ENCODE data around the gene SCAF4. TPM values are rescaled to one million over a fixed set of nuclear protein-coding genes. Genes with fewer than 3 reads are reported as not detected.

The SCAF4 gene
- total RNA-seq, 1 experiment from 2014 or later: 41.9 TPM

DNA sequence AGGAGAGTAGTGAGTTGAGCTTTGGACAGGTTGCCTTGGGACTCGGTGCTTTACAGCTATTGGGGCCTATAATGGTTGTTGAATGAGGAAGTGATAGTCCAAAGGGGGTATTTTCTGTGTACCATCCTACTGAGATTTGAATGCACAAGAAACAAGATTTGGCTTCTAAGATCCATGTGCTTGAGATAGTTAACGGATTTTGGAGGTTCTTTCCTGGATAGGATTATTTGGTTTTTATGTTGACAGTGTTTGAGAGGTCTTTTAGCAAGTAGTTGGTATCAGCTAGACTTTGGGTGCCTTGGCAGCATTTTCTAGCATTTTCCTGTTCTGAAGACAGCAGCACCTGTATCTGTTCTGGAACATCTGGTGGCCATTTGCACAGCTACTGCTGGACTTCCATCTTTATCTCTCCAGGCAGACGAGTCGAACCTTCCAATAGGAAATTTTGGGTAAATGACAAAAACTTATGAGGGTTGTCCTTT is 3.6 kb upstream of the SCAF4 start:
- Mint-ChIP-seq H3K27ac (ENCODE audit: low read depth, unreplicated experiment) (no peak overlapping the region), H3K4me1 (ENCODE audit: insufficient read depth, unreplicated experiment) (no peaks in the 10 kb centered on the region), H3K4me3 (ENCODE audit: unreplicated experiment) (no peak overlapping the region), H3K36me3 (ENCODE audit: insufficient read depth, unreplicated experiment) (no peaks in the 10 kb centered on the region), H3K27me3 (ENCODE audit: insufficient read depth, unreplicated experiment) (no peaks in the 10 kb centered on the region), H3K9me3 (ENCODE audit: unreplicated experiment) (no peaks in the 10 kb centered on the region)
- ChIA-PET CTCF (interaction anchor here (1.0 kb wide), 1 partner anchor 13 kb away, joined by 3 read pairs; no protein-coding TSS in a partner anchor), POLR2A (interaction anchor here (1.3 kb wide), 1 partner anchor 9 kb away, joined by 3 read pairs; no protein-coding TSS in a partner anchor)
- BruUV-seq (replicated peaks): no TSS peak
- TF ChIP-seq, protein P1, sequence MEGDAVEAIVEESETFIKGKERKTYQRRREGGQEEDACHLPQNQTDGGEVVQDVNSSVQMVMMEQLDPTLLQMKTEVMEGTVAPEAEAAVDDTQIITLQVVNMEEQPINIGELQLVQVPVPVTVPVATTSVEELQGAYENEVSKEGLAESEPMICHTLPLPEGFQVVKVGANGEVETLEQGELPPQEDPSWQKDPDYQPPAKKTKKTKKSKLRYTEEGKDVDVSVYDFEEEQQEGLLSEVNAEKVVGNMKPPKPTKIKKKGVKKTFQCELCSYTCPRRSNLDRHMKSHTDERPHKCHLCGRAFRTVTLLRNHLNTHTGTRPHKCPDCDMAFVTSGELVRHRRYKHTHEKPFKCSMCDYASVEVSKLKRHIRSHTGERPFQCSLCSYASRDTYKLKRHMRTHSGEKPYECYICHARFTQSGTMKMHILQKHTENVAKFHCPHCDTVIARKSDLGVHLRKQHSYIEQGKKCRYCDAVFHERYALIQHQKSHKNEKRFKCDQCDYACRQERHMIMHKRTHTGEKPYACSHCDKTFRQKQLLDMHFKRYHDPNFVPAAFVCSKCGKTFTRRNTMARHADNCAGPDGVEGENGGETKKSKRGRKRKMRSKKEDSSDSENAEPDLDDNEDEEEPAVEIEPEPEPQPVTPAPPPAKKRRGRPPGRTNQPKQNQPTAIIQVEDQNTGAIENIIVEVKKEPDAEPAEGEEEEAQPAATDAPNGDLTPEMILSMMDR (IDR thresholded peaks at IDR 0.05; ENCODE audit: unreplicated experiment): no peak
- no peak for DNase-seq (ENCODE audit: unreplicated experiment)
- intact Hi-C loops (cut with micrococcal nuclease): no loop called here

DNA sequence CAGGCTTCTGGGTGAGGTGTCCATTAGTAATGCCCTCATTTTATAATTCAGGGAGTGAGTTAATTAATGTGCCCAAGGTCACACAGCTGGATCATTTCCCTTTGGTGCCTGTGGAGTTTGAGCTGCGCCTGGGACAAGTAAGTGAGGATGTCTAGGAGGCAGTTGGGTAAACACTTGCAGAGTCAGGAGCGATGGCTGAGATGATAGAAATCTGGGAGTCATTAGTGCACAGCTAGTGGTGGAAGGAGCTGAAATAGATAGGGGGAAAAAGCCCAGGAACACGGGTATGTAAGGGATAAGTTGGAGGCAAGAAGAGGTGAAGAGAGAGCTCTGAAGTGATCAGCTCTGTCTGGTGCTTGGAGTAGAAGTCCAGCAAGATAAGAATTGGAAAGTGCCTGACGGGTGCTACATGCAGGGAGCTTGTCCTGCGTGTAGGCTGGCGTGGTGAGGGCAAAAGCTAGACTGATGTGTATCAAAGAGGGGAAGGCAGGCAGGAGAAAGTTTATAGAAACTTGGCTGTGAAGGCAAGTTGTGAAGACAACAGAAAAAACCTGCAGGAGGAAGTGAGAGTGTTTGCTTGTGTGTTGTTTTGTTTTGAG is 1.7 kb upstream of the SCAF4 start:
- CTCF ChIA-PET: interaction anchor here (0.6 to 0.9 kb wide), 3 partner anchors 11 to 652 kb away, joined by 3 to 4 read pairs (median 3); no protein-coding TSS in a partner anchor
- Mint-ChIP-seq H3K4me1 (ENCODE audit: insufficient read depth, unreplicated experiment) (no peaks in the 10 kb centered on the region), H3K27me3 (ENCODE audit: insufficient read depth, unreplicated experiment) (no peaks in the 10 kb centered on the region), H3K36me3 (ENCODE audit: insufficient read depth, unreplicated experiment) (no peaks in the 10 kb centered on the region), H3K4me3 (ENCODE audit: unreplicated experiment) (no peak overlapping the region), H3K9me3 (ENCODE audit: unreplicated experiment) (no peaks in the 10 kb centered on the region), H3K27ac (ENCODE audit: low read depth, unreplicated experiment) (no peak overlapping the region)
- no TSS peak for BruUV-seq (replicated peaks)
- intact Hi-C loops (cut with micrococcal nuclease): loop anchor here (5.0 kb wide), 1 partner anchor 76 kb away; the partner anchor contains the start of gene SOD1
- DNase-seq (ENCODE audit: unreplicated experiment): no peak
- TF ChIP-seq, protein P1 (IDR thresholded peaks at IDR 0.05; ENCODE audit: unreplicated experiment): no peak
- POLR2A ChIA-PET: interaction anchor here (0.7 to 1.2 kb wide), 5 partner anchors 47 to 993 kb away, joined by 3 read pairs; no protein-coding TSS in a partner anchor

DNA sequence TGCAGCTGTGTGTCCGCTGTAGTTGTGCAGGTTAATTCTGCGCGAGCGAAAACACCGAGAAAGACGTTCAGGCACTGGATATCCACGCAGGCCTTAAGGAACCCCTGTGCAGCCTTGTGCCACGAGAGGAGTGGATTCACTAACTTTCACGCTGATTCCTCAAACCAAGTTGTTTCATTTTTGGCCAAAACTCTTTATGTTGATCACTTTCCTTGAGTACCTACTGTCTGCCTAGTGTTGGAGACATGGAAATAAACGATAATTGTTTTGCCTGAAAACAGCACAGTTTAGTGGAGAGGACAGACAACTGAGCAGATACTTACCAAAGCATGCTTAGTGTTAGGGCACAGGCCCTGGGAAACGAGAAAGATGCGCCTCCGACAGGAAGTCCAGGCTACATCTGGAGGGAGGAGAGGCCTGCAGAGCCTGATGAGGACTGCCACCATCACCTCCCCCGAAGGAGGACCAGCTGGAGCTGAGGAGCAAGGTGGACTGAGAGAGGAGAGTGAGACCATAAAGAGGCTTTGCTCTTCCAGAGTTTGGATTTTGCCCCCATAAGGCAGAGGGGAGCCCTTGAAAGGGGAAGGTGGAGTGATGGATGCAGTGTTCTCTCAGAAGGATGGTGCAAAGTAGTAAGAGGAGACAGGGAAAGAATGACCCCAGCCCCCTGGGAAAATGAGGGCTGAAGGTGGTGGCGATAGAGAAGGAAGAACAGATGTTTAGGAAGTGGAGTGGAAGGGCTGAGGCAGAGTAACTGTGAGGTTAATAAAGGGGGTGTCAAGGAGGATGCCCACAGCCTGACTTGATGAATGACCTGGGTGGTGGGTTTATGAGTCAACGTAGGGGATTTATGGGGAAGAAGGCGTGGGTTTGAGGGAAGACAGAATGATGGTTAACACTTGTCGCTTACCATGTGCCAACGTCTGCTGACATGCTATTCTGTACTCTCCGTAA is 956 bp upstream of the SCAF4 start:
- TF ChIP-seq, protein P1 (IDR thresholded peaks at IDR 0.05; ENCODE audit: unreplicated experiment): no peak
- BruUV-seq (replicated peaks): no TSS peak
- no peak overlapping the region for H3K4me3 Mint-ChIP-seq (ENCODE audit: unreplicated experiment)
- no peaks in the 10 kb centered on the region for H3K9me3 Mint-ChIP-seq (ENCODE audit: unreplicated experiment)
- intact Hi-C loops (cut with micrococcal nuclease): loop anchor here (5.0 kb wide), 1 partner anchor 76 kb away; the partner anchor contains the start of gene SOD1
- H3K4me1 Mint-ChIP-seq (ENCODE audit: insufficient read depth, unreplicated experiment): no peaks in the 10 kb centered on the region
- no peaks in the 10 kb centered on the region for H3K36me3 Mint-ChIP-seq (ENCODE audit: insufficient read depth, unreplicated experiment)
- ChIA-PET CTCF (interaction anchor here (0.7 kb wide), 1 partner anchor 12 kb away, joined by 3 read pairs; no protein-coding TSS in a partner anchor), POLR2A (interaction anchor here (0.6 to 1.2 kb wide), 8 partner anchors 11 to 994 kb away, joined by 3 to 5 read pairs (median 3); partner anchors contain the start of genes CFAP298 and MIS18A)
- no peaks in the 10 kb centered on the region for H3K27me3 Mint-ChIP-seq (ENCODE audit: insufficient read depth, unreplicated experiment)
- no peak overlapping the region for H3K27ac Mint-ChIP-seq (ENCODE audit: low read depth, unreplicated experiment)
- no peak for DNase-seq (ENCODE audit: unreplicated experiment)
